NCI-H1105 (cell line): ENCODE data around the gene APOC1.
"Not testable (repeated sequence)": the region's sequence is repeated elsewhere in the genome, so short reads cannot be mapped to it uniquely, and the experiment has no call there.

Source experiments
- DNase-seq: peaks from one replicate; lab custom pipeline; 2025; lab: John Stamatoyannopoulos, UW

Gene APOC1

DNA sequence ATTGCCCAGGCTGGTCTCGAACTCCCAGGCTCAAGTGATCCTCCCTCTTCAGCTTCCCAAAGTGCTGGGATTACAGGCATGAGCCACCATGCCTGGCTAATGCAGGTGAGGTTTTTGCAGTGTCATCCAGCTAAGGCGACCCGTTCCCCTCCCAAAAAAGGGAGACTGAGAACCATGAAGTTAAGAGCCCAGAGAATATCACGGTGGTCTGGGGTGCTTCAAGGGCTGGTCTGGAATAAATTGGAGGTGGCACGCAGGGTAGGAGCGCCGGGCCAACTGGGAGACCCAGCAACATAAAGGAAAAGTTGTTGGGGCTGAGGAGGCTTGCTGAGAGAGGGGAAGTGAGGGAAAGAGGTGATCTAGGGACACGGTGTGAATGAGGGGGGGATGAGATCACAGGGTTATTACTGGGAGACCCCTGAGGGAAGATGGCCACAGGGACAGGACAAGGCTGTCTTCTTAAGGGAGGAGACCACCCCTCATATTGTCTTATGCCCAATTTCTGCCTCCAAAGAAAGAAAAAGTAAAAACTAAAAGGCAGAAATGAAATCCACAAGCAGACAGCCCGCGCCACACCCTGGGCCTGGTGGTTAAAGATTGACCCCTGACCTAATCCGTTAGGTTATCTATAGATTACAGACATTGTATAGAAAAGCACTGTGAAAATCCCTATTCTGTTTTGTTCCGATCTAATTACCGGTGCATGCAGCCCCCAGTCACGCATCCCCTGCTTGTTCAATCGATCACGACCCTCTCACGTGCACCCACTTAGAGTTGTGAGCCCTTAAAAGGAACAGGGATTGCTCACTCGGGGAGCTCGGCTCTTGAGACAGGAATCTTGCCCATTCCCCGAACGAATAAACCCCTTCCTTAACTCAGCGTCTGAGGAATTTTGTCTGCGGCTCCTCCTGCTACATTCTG is 636 bp upstream of the APOC1 start:
- not testable (repeated sequence) for DNase-seq

DNA sequence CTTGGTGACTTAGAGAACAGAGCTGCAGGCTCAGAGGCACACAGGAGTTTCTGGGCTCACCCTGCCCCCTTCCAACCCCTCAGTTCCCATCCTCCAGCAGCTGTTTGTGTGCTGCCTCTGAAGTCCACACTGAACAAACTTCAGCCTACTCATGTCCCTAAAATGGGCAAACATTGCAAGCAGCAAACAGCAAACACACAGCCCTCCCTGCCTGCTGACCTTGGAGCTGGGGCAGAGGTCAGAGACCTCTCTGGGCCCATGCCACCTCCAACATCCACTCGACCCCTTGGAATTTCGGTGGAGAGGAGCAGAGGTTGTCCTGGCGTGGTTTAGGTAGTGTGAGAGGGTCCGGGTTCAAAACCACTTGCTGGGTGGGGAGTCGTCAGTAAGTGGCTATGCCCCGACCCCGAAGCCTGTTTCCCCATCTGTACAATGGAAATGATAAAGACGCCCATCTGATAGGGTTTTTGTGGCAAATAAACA is 9.9 kb downstream of the APOC1 start:
- DNase-seq, result no peak

DNA sequence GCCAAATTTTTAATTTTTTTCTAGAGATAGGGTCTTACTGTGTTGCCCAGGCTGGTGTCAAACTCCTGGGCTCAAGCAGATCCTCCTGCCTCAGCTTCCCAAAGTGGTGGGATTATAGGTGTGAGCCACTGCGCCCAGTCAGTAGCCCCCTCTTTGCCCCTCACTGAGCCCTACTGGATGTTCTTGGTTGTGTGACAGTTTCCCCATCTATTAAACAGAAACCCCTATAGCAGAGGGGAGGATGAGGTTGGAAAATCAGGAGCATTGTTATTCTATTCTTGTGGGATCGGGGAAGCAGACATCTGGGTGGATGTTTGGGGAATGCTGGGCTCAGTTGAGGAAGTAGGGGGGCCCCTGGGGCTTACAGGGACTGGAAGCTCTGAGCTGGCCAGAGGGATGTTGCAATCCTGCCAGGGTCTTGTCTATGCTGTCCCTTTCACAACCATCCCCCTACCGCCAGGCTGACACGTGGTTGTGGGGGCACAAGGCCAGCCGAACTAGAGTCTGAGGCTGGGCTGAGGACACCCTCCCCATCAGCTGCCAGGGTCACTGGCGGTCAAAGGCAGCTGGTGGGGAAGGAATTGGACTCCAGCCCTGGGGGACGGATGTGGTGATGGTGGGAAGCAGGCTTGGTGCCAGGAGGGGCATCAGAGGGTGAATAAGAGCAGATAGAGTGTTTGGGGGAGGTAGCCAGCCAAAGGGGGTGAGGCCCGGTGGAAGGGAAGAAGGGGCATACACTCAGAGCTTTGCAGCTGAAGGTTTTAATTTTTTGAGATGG is 10.9 kb downstream of the APOC1 start:
- no peak for DNase-seq

DNA sequence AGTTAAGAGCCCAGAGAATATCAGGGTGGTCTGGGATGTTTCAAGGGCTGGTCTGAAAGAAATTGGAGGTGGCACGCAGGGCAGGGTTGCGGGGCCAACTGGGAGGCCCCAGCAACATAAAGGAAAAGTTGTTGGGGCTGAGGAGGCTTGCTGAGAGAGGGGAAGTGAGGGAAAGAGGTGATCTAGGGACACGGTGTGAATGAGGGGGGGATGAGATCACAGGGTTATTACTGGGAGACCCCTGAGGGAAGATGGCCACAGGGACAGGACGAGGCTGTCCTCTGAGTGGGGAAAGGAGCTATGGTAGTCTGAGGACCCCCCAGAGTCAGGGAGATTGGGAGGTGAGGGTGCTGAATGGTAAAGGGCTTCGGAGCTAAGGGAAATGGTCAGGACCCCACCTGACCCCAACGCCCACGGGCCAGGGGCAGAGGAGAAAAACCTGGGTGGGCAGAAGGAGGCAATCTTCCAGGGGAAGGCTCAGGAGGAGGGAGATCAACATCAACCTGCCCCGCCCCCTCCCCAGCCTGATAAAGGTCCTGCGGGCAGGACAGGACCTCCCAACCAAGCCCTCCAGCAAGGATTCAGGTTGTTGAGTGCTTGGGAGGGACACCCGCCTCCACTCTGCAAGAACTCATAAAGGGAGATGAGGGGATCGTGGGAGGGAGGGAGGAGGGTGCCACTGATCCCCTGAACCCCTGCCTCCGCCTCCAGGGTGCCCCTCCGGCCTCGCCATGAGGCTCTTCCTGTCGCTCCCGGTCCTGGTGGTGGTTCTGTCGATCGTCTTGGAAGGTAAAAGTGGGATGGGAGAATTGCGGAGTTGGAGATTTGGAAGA is 12.1 kb downstream of the APOC1 start:
- DNase-seq, result not testable (repeated sequence)

DNA sequence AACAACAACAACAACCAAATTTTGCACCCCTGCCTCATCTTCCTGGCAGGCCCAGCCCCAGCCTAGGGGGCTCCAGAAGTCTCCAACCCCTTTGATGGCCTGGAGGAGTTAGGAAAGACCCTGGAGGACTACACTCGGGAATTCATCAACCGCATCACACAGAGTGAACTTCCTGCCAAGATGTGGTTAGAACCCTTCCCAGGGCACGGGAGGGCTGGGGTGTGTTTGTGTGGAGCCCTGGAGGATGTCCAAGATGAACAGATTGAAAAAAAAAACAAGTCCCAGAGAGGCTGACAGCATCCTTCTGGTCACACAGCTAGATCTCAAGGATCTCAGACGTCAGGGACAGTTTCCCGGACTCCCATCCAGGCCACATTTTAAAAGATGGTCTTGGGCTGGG is 13.3 kb downstream of the APOC1 start:
- DNase-seq, result no peak

DNA sequence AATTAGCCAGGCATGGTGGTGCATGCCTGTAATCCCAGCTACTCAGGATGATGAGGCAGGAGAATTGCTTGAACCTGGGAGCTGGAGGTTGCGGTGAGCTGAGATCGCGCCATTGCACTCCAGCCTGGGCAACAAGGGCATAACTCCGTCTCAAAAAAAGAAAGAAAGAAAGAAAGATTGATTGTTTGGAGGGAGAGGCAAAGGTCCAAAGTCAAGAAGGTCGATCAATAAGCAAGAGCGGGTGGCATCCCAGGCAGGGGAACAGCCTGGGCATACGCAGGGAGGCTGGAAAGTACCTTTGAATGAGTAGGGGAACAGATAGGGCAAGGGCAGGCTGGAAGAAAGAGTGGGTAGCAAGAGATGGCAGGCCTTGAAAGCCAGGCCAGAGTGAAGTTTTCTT is 15.7 kb downstream of the APOC1 start:
- DNase-seq, result no peak

DNA sequence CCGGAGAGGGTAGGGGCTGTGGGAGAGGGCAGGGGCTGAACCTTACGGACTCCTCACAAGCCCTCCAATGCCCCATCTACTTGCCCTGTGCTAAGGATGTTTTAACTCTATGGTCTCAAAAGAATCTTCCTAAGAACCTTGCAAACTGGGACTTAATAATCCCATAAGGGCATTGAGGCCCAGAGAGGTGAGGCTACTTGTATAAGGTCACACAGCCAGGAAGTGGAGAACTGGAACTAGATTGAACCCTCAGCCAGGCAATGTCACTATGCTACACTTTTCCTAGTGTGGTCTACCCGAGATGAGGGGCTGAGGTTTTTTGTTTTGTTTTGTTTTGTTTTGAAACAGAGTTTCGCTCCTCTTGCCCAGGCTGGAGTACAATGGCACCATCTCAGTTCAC is 17.1 kb downstream of the APOC1 start:
- no peak for DNase-seq

DNA sequence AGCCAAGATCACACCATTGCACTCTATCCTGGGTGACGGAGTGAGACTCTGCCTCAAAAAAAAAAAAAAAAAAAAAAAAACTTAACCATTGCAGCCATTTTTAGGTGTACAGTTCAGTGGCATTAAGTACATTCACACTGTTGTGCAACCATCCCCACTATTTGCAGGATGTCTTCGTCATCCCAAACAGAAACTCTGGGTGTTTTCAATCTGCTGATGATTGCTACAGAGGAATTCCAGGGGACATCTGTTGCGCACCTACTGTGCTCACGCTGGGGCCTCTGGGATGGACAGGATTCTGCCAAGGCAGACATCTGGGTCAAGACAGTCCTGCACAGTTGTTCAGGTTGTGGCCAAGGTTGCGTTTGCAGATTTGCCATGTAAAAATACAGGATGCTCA is 25.3 kb downstream of the APOC1 start:
- no peak for DNase-seq

DNA sequence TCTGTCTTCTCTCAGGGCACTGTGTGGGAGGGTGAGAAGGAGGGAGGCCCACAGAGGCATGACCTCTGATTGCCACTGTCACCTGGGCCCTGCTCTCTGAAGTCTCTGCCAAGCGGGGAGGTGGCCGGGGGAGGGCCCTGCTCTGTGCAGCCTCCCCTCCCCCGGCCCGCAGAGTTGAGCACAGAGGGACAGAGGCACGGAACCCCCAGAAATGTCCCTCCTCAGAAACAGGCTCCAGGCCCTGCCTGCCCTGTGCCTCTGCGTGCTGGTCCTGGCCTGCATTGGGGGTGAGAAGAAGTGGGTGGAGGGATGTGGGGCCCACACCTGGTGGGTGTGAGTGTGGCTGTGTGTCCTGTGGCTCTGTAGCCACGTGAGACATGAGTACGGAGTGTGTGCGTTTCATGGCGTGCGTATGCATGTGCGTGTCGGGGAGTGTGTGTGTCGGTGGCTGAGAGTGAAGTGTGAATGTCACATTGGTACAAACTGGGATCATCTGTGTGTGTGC is 27.7 kb downstream of the APOC1 start, which contains the start of gene APOC4:
Gene APOC4 (plus strand): TSS at position 171 of the 505 bp plus-strand sequence. CDS start 41 bp downstream, at position 212.
- no peak for DNase-seq

DNA sequence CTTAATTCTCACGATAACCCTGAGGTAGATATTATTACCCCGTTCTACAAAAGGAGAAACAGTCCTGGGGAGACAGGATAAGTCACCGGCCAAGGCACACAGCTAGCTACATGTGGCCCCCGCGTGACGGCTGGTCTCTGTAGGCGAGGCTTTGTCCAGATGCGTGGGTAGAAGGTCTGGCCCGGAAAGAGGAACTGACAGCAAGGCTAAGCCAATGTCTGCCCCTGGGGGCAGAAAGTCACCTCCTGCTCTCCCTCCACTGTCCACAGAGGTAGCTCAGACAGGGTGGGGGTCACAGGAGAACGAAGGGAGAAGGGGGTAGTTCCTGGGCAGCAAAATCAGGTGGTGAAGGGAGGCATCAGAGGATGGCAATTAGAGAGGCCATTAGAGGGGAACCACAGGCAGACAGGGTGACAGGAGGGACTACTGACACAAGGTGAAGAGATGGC is 29.4 kb downstream of the APOC1 start:
- DNase-seq, result no peak

DNA sequence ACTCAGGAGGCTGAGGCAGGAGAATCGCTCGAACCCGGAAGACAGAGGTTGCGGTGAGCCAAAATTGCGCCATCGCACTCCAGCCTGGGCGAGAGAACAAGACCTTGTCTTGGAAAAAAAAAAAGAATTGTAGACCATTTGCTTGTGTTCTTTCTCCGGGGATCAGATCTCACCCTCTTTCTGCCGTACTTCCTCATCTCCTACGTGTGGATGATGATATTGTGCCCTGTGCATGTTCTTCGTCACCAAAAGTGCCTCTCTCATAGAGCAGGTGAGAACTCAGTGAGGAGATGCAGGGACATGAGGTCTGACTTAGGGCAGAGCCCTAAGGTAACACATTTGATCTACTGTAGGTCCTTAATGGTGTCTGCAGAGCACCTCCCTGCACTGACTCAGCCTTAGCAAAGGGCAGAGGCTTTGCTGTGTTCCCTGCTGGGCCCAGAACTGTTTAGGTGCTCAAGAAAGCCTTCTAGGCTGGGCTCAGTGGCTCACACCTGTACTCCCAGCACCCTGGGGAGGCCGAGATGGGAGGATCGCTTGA is 32.7 kb downstream of the APOC1 start:
- DNase-seq, result no peak

DNA sequence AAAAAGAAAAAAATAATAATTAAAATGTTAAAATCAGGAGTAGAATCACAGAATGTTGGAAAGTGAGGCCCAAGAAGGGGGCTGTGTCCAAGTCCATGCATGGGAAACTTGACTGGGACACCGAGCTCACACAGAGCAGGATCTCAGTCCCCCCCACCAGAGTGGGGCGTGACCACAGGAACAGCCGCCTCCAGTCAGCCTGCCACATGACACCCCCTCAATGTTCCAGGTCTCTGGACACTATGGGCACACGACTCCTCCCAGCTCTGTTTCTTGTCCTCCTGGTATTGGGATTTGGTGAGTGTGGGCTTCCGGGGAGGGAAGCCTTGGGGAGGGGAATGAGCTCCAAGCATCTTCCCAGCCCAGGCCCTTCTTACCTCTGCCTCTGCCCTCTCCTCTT is 33.8 kb downstream of the APOC1 start:
- DNase-seq, result no peak

DNA sequence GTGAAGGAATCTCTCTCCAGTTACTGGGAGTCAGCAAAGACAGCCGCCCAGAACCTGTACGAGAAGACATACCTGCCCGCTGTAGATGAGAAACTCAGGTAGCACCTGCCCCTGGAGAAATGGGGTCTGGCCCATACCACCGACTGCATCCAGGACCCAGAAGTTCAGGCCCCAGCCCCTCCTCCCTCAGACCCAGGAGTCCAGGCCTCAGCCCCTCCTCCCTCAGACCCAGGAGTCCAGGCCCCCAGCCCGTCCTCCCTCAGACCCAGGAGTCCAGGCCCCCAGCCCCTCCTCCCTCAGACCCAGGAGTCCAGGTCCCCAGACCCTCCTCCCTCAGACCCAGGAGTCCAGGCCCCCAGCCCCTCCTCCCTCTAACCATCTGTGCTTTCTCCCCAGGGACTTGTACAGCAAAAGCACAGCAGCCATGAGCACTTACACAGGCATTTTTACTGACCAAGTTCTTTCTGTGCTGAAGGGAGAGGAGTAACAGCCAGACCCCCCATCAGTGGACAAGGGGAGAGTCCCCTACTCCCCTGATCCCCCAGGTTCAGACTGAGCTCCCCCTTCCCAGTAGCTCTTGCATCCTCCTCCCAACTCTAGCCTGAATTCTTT is 34.5 kb downstream of the APOC1 start:
- DNase-seq, result no peak

DNA sequence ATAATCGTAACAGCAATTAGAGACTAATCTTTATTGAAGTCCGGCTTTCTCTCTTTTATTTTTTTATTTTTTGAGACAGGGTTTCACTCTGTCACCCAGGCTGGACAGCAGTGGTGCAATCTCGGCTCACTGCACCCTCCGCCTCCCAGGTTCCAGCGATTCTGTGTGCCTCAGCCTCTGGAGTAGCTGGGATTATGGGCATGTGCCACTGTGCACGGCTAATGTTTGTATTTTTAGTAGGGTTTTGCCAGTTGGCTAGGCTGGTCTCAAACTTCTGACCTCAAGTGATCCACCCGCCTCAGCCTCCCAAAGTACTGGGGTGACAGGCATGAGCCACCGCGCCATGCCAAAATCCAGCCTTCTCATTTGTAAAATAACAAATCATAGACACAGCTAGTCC is 35.1 kb downstream of the APOC1 start:
- no peak for DNase-seq

DNA sequence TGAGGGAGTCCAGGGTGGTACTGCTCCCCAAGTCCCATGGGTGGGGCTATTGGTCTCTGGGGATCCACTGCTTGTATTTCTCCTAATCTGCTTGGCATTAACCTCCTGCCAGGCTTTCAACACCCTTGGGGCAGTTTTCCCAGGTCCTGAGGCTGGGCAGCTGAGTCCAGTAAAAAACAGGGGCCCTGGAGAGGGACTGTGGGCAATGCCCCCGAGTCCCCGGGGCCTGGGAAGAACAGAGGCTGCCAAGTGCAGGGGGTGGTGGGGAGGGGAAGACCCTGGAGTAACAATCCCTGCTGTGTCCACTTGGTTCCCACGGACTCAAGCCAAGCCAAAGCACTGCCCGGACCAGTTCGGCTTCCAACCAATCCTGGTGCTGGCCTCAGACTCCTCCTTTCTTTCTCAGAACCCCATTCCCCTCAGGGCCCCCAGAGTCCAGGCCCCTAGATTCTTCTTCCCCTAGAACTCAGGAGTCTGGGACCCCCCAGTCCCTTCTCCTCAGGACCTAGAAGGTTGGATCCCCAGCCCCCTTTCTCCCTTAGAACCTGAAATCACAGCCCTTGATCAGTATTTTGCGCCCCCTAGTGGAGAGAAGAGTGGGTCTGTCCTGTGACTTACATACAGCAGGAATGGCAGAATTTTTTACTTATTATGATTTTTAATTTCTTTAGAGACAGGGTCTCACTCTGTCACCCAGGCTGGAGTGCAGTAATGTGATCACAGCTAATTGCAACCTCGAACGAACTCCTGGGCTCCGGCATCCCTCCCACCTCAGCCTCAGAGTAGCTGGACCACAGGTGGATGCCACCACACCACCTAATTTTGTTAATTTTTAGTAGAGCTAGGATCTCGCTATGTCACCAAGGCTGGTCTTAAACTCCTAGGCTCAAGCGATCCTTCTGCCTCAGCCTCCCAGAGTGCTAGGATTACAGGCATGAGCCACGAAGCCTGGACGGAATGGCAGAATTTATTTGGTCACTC is 37.1 kb downstream of the APOC1 start:
- peak; percentile 68 for DNase-seq

DNA sequence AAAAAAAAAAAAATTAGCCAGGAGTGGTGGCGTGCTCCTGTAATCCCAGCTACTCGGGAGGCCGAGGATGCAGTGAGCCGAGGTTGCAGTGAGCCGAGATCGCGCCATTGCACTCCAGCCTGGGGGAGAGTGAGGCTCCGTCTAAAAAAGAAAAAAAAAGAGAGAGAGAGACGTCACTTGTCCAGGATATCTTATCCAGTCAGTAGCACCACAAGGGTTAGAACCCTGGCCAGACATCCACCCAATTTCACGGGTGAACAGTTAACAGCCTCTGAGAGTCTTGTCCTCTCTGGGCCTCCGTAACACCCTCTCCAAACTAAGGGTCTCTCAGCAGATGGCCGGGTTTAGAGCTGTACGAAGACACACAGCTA is 39.9 kb downstream of the APOC1 start:
- DNase-seq, result no peak

DNA sequence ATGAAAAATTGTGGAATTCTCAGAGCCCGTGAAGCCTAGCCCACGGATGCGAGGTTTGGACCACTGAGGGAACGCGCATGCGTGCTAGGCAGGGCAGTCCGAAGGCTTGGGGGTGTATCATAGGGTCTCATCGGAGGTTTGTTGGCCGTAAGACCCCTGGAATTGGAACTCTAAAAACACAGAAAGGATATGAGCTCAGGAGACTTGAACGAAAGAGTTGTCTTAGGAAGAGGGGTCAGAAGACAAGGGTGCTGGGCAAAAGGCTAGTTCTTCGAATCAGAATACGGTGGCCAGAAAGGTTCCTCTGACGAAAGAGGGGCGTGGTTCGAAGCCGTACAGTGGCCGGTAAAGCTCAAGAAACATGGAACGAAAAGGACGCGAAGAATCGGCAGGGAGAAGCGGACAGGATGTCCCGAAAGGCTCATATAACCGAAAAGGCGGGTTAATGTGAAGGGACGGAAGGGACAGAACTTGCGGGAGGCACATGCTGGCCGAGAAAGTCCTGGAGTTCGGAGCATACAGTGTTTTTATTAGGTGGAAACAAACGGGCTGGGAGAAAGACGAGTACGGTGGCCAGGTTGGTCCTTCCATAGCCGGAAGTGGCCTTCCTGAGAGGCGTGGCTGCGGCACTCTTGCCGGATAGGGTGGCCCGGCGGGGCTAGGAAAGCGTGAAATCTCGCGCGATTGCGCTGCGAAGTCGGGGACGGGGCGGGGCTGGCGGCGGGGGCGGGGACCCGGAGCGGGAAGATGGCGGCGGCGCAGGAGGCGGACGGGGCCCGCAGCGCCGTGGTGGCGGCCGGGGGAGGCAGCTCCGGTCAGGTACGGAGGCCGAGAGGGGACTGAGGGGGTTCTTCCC is 40.5 kb downstream of the APOC1 start, which contains the start of gene CLPTM1:
Gene CLPTM1 (plus strand): TSS at position 732 of the 856 bp plus-strand sequence. CDS start 16 bp downstream, at position 748.
- DNase-seq, result peak; percentile 96
